H9 (cell line): Measurements from ENCODE around the gene B3GLCT. TPM values are rescaled to one million over a fixed set of nuclear protein-coding genes. Genes with fewer than 3 reads are reported as not detected.

ENCODE experiments used
- DNase-seq: peaks from one replicate; pipeline ENCODE4 v3.0.0-alpha.2; 2017
- H2AFZ ChIP-seq: one replicate; pipeline ENCODE4 v1.6.1; 2013; ENCODE audit warnings: mild to moderate bottlenecking, low read length, control low read depth, moderate library complexity
- H2AK5ac ChIP-seq: 2 replicates; pipeline ENCODE4 v1.6.1; 2013; ENCODE audit warnings: low read length, control low read depth, mixed read lengths; ENCODE audit not compliant: insufficient read length
- H2BK120ac ChIP-seq: one replicate; pipeline ENCODE4 v1.6.1; 2013; ENCODE audit warnings: low read depth, mild to moderate bottlenecking, low read length, control low read depth, inconsistent platforms; ENCODE audit not compliant: poor library complexity, severe bottlenecking
- H2BK12ac ChIP-seq: 2 replicates; pipeline ENCODE4 v1.6.1; 2013; ENCODE audit warnings: low read length, control low read depth, mixed read lengths, low read depth; ENCODE audit not compliant: insufficient read length
- H2BK15ac ChIP-seq: 2 replicates; pipeline ENCODE4 v1.6.1; 2013; ENCODE audit warnings: low read depth, low read length, control low read depth
- H2BK20ac ChIP-seq: one replicate; pipeline ENCODE4 v1.6.1; 2013; ENCODE audit warnings: low read depth, mild to moderate bottlenecking, low read length, control low read depth, inconsistent platforms; ENCODE audit not compliant: poor library complexity, severe bottlenecking
- H2BK5ac ChIP-seq: 2 replicates; pipeline ENCODE4 v1.6.1; 2013; ENCODE audit warnings: low read length, control low read depth, mixed read lengths; ENCODE audit not compliant: insufficient read length
- H3K14ac ChIP-seq: 2 replicates; pipeline ENCODE4 v1.6.1; 2013; ENCODE audit warnings: low read length, control low read depth; ENCODE audit not compliant: insufficient read depth
- H3K18ac ChIP-seq: 2 replicates; pipeline ENCODE4 v1.6.1; 2013; ENCODE audit warnings: low read depth, mild to moderate bottlenecking, mixed read lengths, low read length, control low read depth; ENCODE audit not compliant: insufficient read length
- H3K23ac ChIP-seq: 2 replicates; pipeline ENCODE4 v1.6.1; 2013; ENCODE audit warnings: low read length, control low read depth, mixed read lengths, low read depth; ENCODE audit not compliant: insufficient read length
- H3K23me2 ChIP-seq: 2 replicates; pipeline ENCODE4 v1.6.1; 2013; ENCODE audit warnings: low read depth, mild to moderate bottlenecking, mixed read lengths, low read length, control low read depth; ENCODE audit not compliant: insufficient read length, poor library complexity, severe bottlenecking
- H3K27ac ChIP-seq: 2 replicates; pipeline ENCODE4 v1.5.1; 2013; ENCODE audit warnings: low read length, control low read depth, mixed read lengths, low read depth; ENCODE audit not compliant: insufficient read length
- H3K27me3 ChIP-seq: 2 replicates; pipeline ENCODE4 v1.6.1; 2013; ENCODE audit warnings: low read length, control low read depth, inconsistent platforms; ENCODE audit not compliant: insufficient read depth
- H3K4ac ChIP-seq: 2 replicates; pipeline ENCODE4 v1.6.1; 2013; ENCODE audit warnings: low read depth, mild to moderate bottlenecking, control low read depth, inconsistent platforms, low read length, moderate library complexity
- H3K4me1 ChIP-seq: 2 replicates; pipeline ENCODE4 v1.6.1; 2013; ENCODE audit warnings: low read length, control low read depth, inconsistent platforms; ENCODE audit not compliant: insufficient read depth
- H3K4me2 ChIP-seq: 2 replicates; pipeline ENCODE4 v1.6.1; 2013; ENCODE audit warnings: low read length, control low read depth, mixed read lengths; ENCODE audit not compliant: insufficient read length, insufficient read depth
- H3K56ac ChIP-seq: 2 replicates; pipeline ENCODE4 v1.6.1; 2013; ENCODE audit warnings: low read depth, mild to moderate bottlenecking, mixed read lengths, low read length, control low read depth; ENCODE audit not compliant: insufficient read length
- H3K79me1 ChIP-seq: 2 replicates; pipeline ENCODE4 v1.6.1; 2013; ENCODE audit warnings: low read depth, mild to moderate bottlenecking, moderate library complexity, low read length, control low read depth, inconsistent platforms; ENCODE audit not compliant: insufficient read depth, poor library complexity, severe bottlenecking
- H3K79me2 ChIP-seq: 2 replicates; pipeline ENCODE4 v1.6.1; 2013; ENCODE audit warnings: low read length, control low read depth, inconsistent platforms; ENCODE audit not compliant: insufficient read depth
- H3K9ac ChIP-seq: 2 replicates; pipeline ENCODE4 v1.6.1; 2013; ENCODE audit warnings: low read length, control low read depth, mixed read lengths; ENCODE audit not compliant: insufficient read length; ENCODE audit errors: extremely low read depth
- H3K9me3 ChIP-seq: one replicate; pipeline ENCODE4 v1.6.1; 2013; ENCODE audit warnings: low read depth, low read length, inconsistent platforms; ENCODE audit not compliant: control insufficient read depth
- H3T11ph ChIP-seq: one replicate; pipeline ENCODE4 v1.6.1; 2013; ENCODE audit warnings: mild to moderate bottlenecking, low read length, control low read depth, inconsistent platforms
- H4K20me1 ChIP-seq: one replicate; pipeline ENCODE4 v1.6.1; 2013; ENCODE audit not compliant: control insufficient read depth, insufficient read length, insufficient read depth
- H4K5ac ChIP-seq: 2 replicates; pipeline ENCODE4 v1.6.1; 2013; ENCODE audit warnings: low read depth, mild to moderate bottlenecking, mixed read lengths, low read length, control low read depth; ENCODE audit not compliant: insufficient read length
- H4K8ac ChIP-seq: replicated peaks from 2 replicates; pipeline ENCODE4 v1.6.1; 2013; ENCODE audit warnings: low read length, control low read depth, mixed read lengths, low read depth; ENCODE audit not compliant: insufficient read length
- H4K91ac ChIP-seq: 2 replicates; pipeline ENCODE4 v1.6.1; 2013; ENCODE audit warnings: low read depth, mild to moderate bottlenecking, moderate library complexity, mixed read lengths, low read length, control low read depth; ENCODE audit not compliant: insufficient read length
- H3K27ac Mint-ChIP-seq, 3 experiments: 2 replicates in 2 of 3; 3 replicates in 1 of 3; pipeline ENCODE4 v1.8.0; 2020 to 2021; ENCODE audit warnings: mixed read lengths in 3 of 3, mild to moderate bottlenecking in 1 of 3, moderate library complexity in 1 of 3
- H3K27me3 Mint-ChIP-seq: 2 replicates; pipeline ENCODE4 v1.8.0; 2021; ENCODE audit warnings: low read depth, mild to moderate bottlenecking, moderate library complexity, mixed read lengths
- H3K36me3 Mint-ChIP-seq, 3 experiments: 2 replicates in 2 of 3; 3 replicates in 1 of 3; pipeline ENCODE4 v1.8.0; 2020 to 2021; ENCODE audit warnings: low read depth in 3 of 3, mixed read lengths in 3 of 3; ENCODE audit not compliant: insufficient read depth in 1 of 3
- H3K4me1 Mint-ChIP-seq, 2 experiments: 2 replicates each; pipeline ENCODE4 v1.8.0; 2020; ENCODE audit warnings: mixed read lengths in 2 of 2
- H3K4me3 Mint-ChIP-seq, 2 experiments: 2 replicates in 1 of 2; 3 replicates in 1 of 2; pipeline ENCODE4 v1.8.0; 2020 to 2021; ENCODE audit warnings: mild to moderate bottlenecking in 2 of 2, mixed read lengths in 2 of 2, moderate library complexity in 1 of 2
- H3K9me3 Mint-ChIP-seq, 2 experiments: 2 replicates in 1 of 2; 3 replicates in 1 of 2; pipeline ENCODE4 v1.8.0; 2020; ENCODE audit warnings: mild to moderate bottlenecking in 2 of 2, mixed read lengths in 2 of 2, moderate library complexity in 1 of 2
- CTCF ChIP-seq: fragments of 200-600 bp; sonication (generic); conservative IDR thresholded peaks from 3 replicates; pipeline ENCODE4 v1.8.0; 2021; ENCODE audit warnings: antibody characterized with exemption, mild to moderate bottlenecking
- WGBS: extraction: QIAGEN DNeasy Blood & Tissue Kit; methylation state at CpG from one replicate; pipeline ENCODE4 v1.1.7; 2013; ENCODE audit warnings: missing lambda C conversion rate, low lambda C conversion rate, mixed read lengths; ENCODE audit not compliant: insufficient read length; ENCODE audit errors: extremely low coverage; 5-methylcytosine and 5-hydroxymethylcytosine counted together
- total RNA-seq: library from RNA; stranded (reverse); gene quantifications from 2 replicates; pipeline ENCODE4 v1.2.1, GENCODE V29; 2021

Gene B3GLCT
- total RNA-seq, 1 experiment from 2014 or later, result 5.4 TPM

- H3K27ac ChIP-seq, result no peak overlapping the region
- H3K79me2 ChIP-seq, result no peaks in the 10 kb centered on the region
- H3K27ac Mint-ChIP-seq, result no peak overlapping the region
These were observed 150.8 kb downstream of the B3GLCT start for GRCh38 chr13:31350560-31350959.

More at GRCh38 chr13:31350560-31350959, 150.8 kb downstream of the B3GLCT start:
- Histone ChIP-seq H2BK20ac (no peak overlapping the region), H2BK120ac (no peak overlapping the region), H2BK5ac (no peak overlapping the region), H3K79me1 (no peaks in the 10 kb centered on the region), H3K23ac (no peak overlapping the region), H3K14ac (no peak overlapping the region), H3K4me1 (peaks cover 3% of the 10 kb centered on the region; the same call in 1 of the 2 replicates), H3K23me2 (no peaks in the 10 kb centered on the region), H2AK5ac (no peak overlapping the region), H3K9me3 (peaks cover 16% of the 10 kb centered on the region), H3K56ac (no peak overlapping the region), H4K91ac (no peak overlapping the region), H3K4ac (no peak overlapping the region), H3K27me3 (no peaks in the 10 kb centered on the region), H4K8ac (no peak overlapping the region), H4K20me1 (no peaks in the 10 kb centered on the region), H2BK15ac (no peak overlapping the region), H2AFZ (no peak overlapping the region), H4K5ac (no peak overlapping the region), H2BK12ac (no peak overlapping the region), H3K4me2 (no peak overlapping the region), H3K9ac (no peak overlapping the region), H3T11ph (no peak overlapping the region), H3K18ac (no peak overlapping the region)
- Mint-ChIP-seq H3K4me3 (no peak overlapping the region), H3K36me3 (peaks cover 10 to 18% (median 14%) of the 10 kb centered on the region in 3 experiments), H3K27me3 (no peaks in the 10 kb centered on the region; the same call in 1 of the 2 replicates), H3K4me1 (peaks cover 0 to 5% of the 10 kb centered on the region in 2 experiments; a peak in 3 of 4 replicates), H3K9me3 (peaks cover 21 to 22% of the 10 kb centered on the region in 2 experiments)
- no peak for TF ChIP-seq CTCF
- no peak for DNase-seq
- no CpG with 5 or more reads among the region's 5 CpGs for WGBS
